ENCODE measurements around the gene MPPED1. TPM values are rescaled to one million over a fixed set of nuclear protein-coding genes. Genes with fewer than 3 reads are reported as not detected.

Gene MPPED1
- total RNA-seq, 2 donors from 2014 or later, result 0.11 to 0.59 TPM

GRCh38 chr22:43391306-43391705 is 20.5 kb upstream of the MPPED1 start:
- Histone ChIP-seq H3K27me3 (ENCODE audit: control insufficient read depth, insufficient read depth, low read length, poor library complexity, severe bottlenecking) (peaks cover 15% of the 10 kb centered on the region), H3K27ac (ENCODE audit: low read depth, low read length) (no peak overlapping the region), H3K9ac (ENCODE audit: extremely low read depth, low read length, poor library complexity, severe bottlenecking) (no peak overlapping the region), H3K4me3 (ENCODE audit: low read length) (no peak overlapping the region), H3K4me1 (ENCODE audit: control insufficient read depth, insufficient read depth, low read length) (no peaks in the 10 kb centered on the region), H3K36me3 (ENCODE audit: control insufficient read depth, insufficient read depth, low read length) (no peaks in the 10 kb centered on the region), H3K9me3 (ENCODE audit: control insufficient read depth, low read length) (no peaks in the 10 kb centered on the region)
- Mint-ChIP-seq H3K36me3 (ENCODE audit: low read depth) (no peaks in the 10 kb centered on the region), H3K4me3 (no peak overlapping the region), H3K27me3 (ENCODE audit: insufficient read depth) (peaks cover 17% of the 10 kb centered on the region), H3K4me1 (peaks cover 24% of the 10 kb centered on the region), H3K9me3 (peaks cover 6% of the 10 kb centered on the region), H3K27ac (no peak overlapping the region)
- peak; percentile 22 for DNase-seq
- WGBS, 2 experiments (ENCODE audit: insufficient coverage in 1 of 2, insufficient read length in 1 of 2), result 89 to 96% methylated on average over 3 of the region's 3 CpGs
- TF ChIP-seq CTCF (conservative IDR thresholded peaks at IDR 0.05), result no peak

- no peak for TF ChIP-seq CTCF (conservative IDR thresholded peaks at IDR 0.05)
- peaks cover 6% of the 10 kb centered on the region for H3K27me3 Mint-ChIP-seq (ENCODE audit: insufficient read depth)
- H3K9me3 Mint-ChIP-seq, result peaks cover 6% of the 10 kb centered on the region
- no peaks in the 10 kb centered on the region for H3K4me1 ChIP-seq (ENCODE audit: control insufficient read depth, insufficient read depth, low read length)
- no peaks in the 10 kb centered on the region for H3K36me3 ChIP-seq (ENCODE audit: control insufficient read depth, insufficient read depth, low read length)
- 93 to 98% methylated on average over 7 to 9 of the region's 9 CpGs for whole genome bisulfite sequencing, 2 experiments (ENCODE audit: insufficient coverage in 1 of 2, insufficient read length in 1 of 2)
- H3K4me3 ChIP-seq (ENCODE audit: low read length), result no peak overlapping the region
- no peak overlapping the region for H3K9ac ChIP-seq (ENCODE audit: extremely low read depth, low read length, poor library complexity, severe bottlenecking)
- H3K36me3 Mint-ChIP-seq (ENCODE audit: low read depth), result no peaks in the 10 kb centered on the region
- H3K4me1 Mint-ChIP-seq, result peaks cover 28% of the 10 kb centered on the region
- no peaks in the 10 kb centered on the region for H3K9me3 ChIP-seq (ENCODE audit: control insufficient read depth, low read length)
- no peak overlapping the region for H3K27ac ChIP-seq (ENCODE audit: low read depth, low read length)
- no peak overlapping the region for H3K4me3 Mint-ChIP-seq
- peak; percentile 29 for DNase-seq
- H3K27ac Mint-ChIP-seq, result peak overlapping the region; percentile 64
- peaks cover 7% of the 10 kb centered on the region for H3K27me3 ChIP-seq (ENCODE audit: control insufficient read depth, insufficient read depth, low read length, poor library complexity, severe bottlenecking)
These were observed 19.3 kb upstream of the MPPED1 start for GRCh38 chr22:43392385-43392989.

GRCh38 chr22:43393132-43393843 is 18.5 kb upstream of the MPPED1 start:
- H3K36me3 Mint-ChIP-seq (ENCODE audit: low read depth), result no peaks in the 10 kb centered on the region
- H3K27ac Mint-ChIP-seq, result peak overlapping the region; percentile 64
- Histone ChIP-seq H3K4me3 (ENCODE audit: low read length) (no peak overlapping the region), H3K9ac (ENCODE audit: extremely low read depth, low read length, poor library complexity, severe bottlenecking) (no peak overlapping the region), H3K27me3 (ENCODE audit: control insufficient read depth, insufficient read depth, low read length, poor library complexity, severe bottlenecking) (no peaks in the 10 kb centered on the region), H3K27ac (ENCODE audit: low read depth, low read length) (no peak overlapping the region), H3K4me1 (ENCODE audit: control insufficient read depth, insufficient read depth, low read length) (no peaks in the 10 kb centered on the region), H3K9me3 (ENCODE audit: control insufficient read depth, low read length) (no peaks in the 10 kb centered on the region), H3K36me3 (ENCODE audit: control insufficient read depth, insufficient read depth, low read length) (no peaks in the 10 kb centered on the region)
- no peak for TF ChIP-seq CTCF (conservative IDR thresholded peaks at IDR 0.05)
- H3K27me3 Mint-ChIP-seq (ENCODE audit: insufficient read depth), result no peaks in the 10 kb centered on the region
- no peak overlapping the region for H3K4me3 Mint-ChIP-seq
- 72 to 78% methylated on average over 4 to 14 of the region's 14 CpGs for WGBS, 2 experiments (ENCODE audit: insufficient coverage in 1 of 2, insufficient read length in 1 of 2)
- DNase-seq, result peak; percentile 67
- peaks cover 28% of the 10 kb centered on the region for H3K4me1 Mint-ChIP-seq
- H3K9me3 Mint-ChIP-seq, result peaks cover 6% of the 10 kb centered on the region
